NCI-H1436 (cell line): ENCODE data around the gene GPRC5B.

Experiments used
- DNase-seq: peaks from one replicate; lab custom pipeline; 2025; lab: John Stamatoyannopoulos, UW

GPRC5B gene

DNA sequence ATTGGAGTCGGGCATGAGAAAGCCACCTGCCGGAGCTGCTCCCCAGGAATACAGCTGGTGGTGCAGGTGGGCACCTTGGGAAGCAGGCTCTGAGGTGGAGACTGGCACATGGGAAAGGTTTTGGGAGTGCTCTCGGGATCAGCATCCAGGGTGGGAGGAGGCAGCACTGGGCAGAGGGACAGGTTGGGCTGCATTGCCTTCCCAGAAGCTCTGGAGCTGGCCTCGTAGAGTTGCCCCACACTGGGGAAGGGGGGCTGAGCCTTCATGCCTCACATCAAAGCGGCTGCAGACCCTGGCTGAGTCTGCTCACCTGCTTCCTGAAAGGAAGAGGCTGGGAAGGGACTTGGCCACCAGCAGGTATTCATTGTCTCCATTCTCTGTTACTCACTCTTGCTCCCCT lies 13.5 kb upstream of the GPRC5B start:
- no peak for DNase-seq

GRCh38 chr16:19896951-19897350 lies 12.3 kb upstream of the GPRC5B start:
- DNase-seq = no peak

GRCh38 chr16:19894586-19894985 lies 9.9 kb upstream of the GPRC5B start:
- no peak for DNase-seq

DNA sequence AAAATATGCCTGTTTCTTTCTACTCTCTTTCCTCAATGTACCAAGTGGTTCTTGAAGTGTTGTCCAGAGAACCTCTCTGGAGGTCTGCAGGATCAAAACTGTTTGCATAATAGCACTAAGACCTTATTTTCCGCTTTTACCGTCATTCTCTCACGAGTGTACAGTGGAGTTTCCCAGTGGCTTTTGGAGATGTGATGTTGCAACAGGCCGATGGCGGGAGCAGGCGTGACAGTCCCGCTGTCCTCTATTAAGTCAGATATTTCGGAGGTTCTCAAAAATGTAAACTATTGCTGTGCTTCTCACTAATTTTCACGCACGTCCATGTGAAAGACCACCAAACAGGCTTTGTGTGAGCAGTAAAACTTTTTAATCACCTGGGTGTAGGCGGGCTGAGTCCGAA lies 8.3 kb upstream of the GPRC5B start:
- no peak for DNase-seq

DNA sequence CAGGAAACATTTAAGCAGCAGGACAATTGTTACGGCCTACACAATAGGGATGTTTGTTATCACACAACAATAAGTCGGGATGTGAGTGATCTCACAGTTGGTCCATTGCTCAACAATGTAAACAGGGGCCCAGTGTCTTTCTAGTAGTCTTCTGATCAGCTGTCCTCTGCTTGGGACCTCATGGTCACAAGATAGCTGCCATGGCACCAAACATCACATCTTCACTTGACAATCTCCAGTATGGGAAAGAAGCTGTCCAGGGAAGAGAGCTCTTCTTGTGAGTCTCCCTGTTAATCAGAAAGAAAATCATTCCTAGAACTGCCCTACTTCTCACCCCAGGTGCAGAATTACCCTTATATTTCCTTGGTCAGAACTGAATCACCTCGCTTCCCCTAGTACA lies 6.3 kb upstream of the GPRC5B start:
- DNase-seq = no peak

- DNase-seq = no peak
These were observed 4.2 kb upstream of the GPRC5B start for GRCh38 chr16:19888834-19889233.

GRCh38 chr16:19886073-19886941 lies 1.7 kb upstream of the GPRC5B start:
- DNase-seq = peak; percentile 59

DNA sequence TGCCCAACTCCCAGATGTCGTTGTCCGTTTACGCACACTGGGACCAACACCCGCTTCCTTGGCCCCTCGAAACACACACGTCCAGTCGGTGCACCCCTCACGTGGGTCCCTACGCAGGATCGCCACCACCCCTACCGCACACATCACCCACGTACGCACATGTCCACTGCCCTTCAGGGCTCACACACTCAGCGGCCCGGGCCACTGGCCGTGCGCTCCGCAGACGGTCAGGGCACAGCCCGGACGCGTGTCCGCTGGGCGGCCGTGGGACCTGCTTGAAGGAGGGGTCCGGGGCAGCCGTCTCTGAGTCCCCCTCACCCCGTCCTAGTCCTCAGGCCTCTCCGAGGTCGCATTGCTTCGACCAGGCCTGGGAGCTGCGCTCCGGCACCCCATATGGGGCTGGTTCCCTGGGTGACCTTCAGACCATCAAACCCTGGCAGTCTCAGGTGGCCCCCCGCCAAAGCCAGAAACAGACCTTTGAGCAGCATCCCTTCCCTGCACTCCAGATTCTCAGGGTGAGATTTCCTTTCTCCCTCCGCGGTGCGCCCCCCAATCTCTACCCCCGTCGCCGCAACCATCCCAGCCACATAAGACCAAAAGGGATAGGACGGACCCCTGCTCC lies 914 bp upstream of the GPRC5B start:
- DNase-seq = no peak

GRCh38 chr16:19883966-19884485 lies 622 bp downstream of the GPRC5B start:
- no peak for DNase-seq

DNA sequence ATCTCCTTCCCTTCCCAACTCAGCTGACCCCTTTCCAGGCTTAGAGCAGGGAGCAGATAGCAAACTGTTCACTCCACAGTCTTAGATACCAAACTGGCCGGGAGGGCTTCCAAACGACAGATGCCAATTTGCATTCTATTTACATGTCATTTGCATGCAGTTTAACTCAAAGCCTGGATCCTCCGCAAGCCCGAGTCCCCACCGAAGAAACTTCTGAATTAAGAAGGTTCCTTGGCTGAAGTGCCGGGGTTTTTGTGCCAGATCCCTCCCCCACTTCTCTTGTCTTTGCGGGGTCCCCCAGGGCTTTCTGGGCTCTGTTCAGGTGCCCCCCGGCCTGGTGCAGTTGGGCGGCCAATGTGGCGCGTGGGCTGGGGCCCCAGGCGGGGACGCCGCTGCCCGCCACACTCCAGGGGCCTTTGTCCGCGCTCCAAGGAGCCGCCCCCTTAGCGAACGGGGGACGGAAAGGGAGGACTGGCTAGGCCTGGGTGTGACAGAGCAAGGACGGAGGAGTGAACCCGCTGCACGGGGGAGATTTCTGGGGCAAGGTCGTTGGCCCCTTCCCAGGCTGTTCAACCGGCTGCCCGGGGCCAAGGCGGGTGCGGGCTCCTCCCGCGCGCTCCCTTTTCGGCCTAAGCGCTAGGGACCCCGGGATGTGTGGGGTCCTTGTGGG lies 1.2 kb downstream of the GPRC5B start:
- DNase-seq = no peak

GRCh38 chr16:19882646-19883045 lies 2.0 kb downstream of the GPRC5B start:
- DNase-seq = no peak

DNA sequence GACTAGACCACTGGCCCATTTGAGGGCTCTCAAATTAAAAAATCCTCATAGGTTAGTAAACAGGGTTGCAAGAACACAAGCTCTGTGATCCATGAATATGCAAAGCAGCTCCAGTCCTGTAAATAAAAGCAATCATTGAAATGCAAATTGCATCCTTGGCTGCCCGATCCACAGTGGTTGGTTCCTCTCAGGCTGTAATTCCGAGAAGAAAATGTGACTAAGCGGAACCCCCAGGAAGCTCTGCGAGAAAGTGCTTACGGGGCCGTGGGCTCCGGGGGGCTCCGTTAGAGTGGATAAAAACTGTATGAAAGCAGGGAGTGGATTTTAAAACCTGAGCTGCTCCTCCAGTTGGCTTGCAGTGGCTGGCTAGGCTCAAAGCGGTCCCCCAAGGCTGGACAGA lies 2.5 kb downstream of the GPRC5B start:
- no peak for DNase-seq

GRCh38 chr16:19881783-19882182 lies 2.9 kb downstream of the GPRC5B start:
- no peak for DNase-seq

- no peak for DNase-seq
These were observed 3.6 kb downstream of the GPRC5B start for GRCh38 chr16:19881028-19881427.

- DNase-seq = peak; percentile 45
These were observed 5.3 kb downstream of the GPRC5B start for GRCh38 chr16:19879241-19879792.

- DNase-seq = no peak
These were observed 5.9 kb downstream of the GPRC5B start for GRCh38 chr16:19878757-19879156.

GRCh38 chr16:19876501-19877059 lies 8.1 kb downstream of the GPRC5B start:
- no peak for DNase-seq

- no peak for DNase-seq
These were observed 8.7 kb downstream of the GPRC5B start for GRCh38 chr16:19875900-19876299.

- no peak for DNase-seq
These were observed 9.6 kb downstream of the GPRC5B start for GRCh38 chr16:19874851-19875546.

- DNase-seq = no peak
These were observed 10.6 kb downstream of the GPRC5B start for GRCh38 chr16:19874026-19874425.

DNA sequence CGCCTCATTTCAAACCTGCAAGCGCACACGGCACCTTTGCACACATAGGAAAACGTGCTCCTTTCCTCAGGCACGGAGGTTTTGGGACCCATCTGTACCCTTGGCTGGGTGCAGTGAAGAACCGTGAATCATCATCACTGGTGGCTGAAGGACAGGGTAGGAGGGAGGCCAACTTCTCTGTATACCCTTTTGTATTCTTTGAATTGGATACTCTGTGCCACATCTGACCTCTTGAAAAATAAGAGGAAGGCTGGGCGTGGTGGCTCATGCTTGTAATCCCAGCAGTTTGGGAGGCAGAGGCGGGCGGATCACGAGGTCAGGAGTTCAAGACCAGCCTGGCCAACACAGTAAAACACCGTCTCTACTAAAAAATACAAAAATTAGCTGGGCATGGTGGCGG lies 11.7 kb downstream of the GPRC5B start:
- DNase-seq = no peak
